HG03575 (cell line): Measurements from ENCODE around the gene LDHD.

Experiments used
- ATAC-seq: cut with Tn5 transposase; IDR thresholded peaks from one replicate; pipeline ENCODE4 v1.9.1; 2021; ENCODE audit not compliant: unreplicated experiment, insufficient number of reproducible peaks, low FRiP score; ENCODE audit errors: extremely low read depth

The LDHD gene

GRCh38 chr16:75116911-75117245 lies 298 bp upstream of the LDHD start:
- no peak for ATAC-seq

- ATAC-seq: no peak
Observed at GRCh38 chr16:75114946-75115825, 1.4 kb downstream of the LDHD start.

- ATAC-seq: no peak
Observed at GRCh38 chr16:75114179-75114945, 2.2 kb downstream of the LDHD start.

- no peak for ATAC-seq
Observed at GRCh38 chr16:75113541-75114121, 2.9 kb downstream of the LDHD start.

GRCh38 chr16:75112734-75113491 lies 3.7 kb downstream of the LDHD start:
- ATAC-seq: no peak

- ATAC-seq: no peak
Observed at GRCh38 chr16:75111961-75112733, 4.4 kb downstream of the LDHD start.

GRCh38 chr16:75111514-75111940 lies 5.1 kb downstream of the LDHD start:
- ATAC-seq: no peak

- ATAC-seq: no peak
Observed at GRCh38 chr16:75110637-75111513, 5.7 kb downstream of the LDHD start.

- ATAC-seq: no peak
Observed at GRCh38 chr16:75109732-75110243, 6.8 kb downstream of the LDHD start.

GRCh38 chr16:75108792-75109731 lies 7.5 kb downstream of the LDHD start:
- no peak for ATAC-seq

- no peak for ATAC-seq
Observed at GRCh38 chr16:75107505-75107904, 9.1 kb downstream of the LDHD start.

GRCh38 chr16:75106351-75107274 lies 10.0 kb downstream of the LDHD start:
- ATAC-seq: no peak

GRCh38 chr16:75105306-75106061 lies 11.1 kb downstream of the LDHD start:
- ATAC-seq: no peak

GRCh38 chr16:75104836-75105235 lies 11.7 kb downstream of the LDHD start:
- no peak for ATAC-seq

GRCh38 chr16:75103994-75104393 lies 12.6 kb downstream of the LDHD start:
- ATAC-seq: no peak
